Nephron (organoid): ENCODE measurements around the gene DGKQ.

Source experiments
- H3K27ac Mint-ChIP-seq, 3 experiments: 2 replicates each; pipeline ENCODE4 v1.8.0; 2020; ENCODE audit warnings: mixed read lengths in 3 of 3, mild to moderate bottlenecking in 2 of 3, moderate library complexity in 1 of 3
- H3K27me3 Mint-ChIP-seq: 2 replicates; pipeline ENCODE4 v1.8.0; 2021; ENCODE audit warnings: low read depth, mild to moderate bottlenecking, moderate library complexity, mixed read lengths
- H3K36me3 Mint-ChIP-seq: 2 replicates; pipeline ENCODE4 v1.8.0; 2020; ENCODE audit warnings: low read depth, mixed read lengths
- H3K4me1 Mint-ChIP-seq: 2 replicates; pipeline ENCODE4 v1.8.0; 2020; ENCODE audit warnings: mixed read lengths
- H3K4me3 Mint-ChIP-seq, 3 experiments: 2 replicates each; pipeline ENCODE4 v1.8.0; 2020; ENCODE audit warnings: mild to moderate bottlenecking in 3 of 3, mixed read lengths in 3 of 3, moderate library complexity in 2 of 3
- H3K9me3 Mint-ChIP-seq: 2 replicates; pipeline ENCODE4 v1.8.0; 2020; ENCODE audit warnings: mixed read lengths
- TF ChIP-seq, protein P1 (sequence below), 3 experiments: fragments of 200-600 bp; sonication (generic); IDR thresholded peaks; one replicate each; pipeline ENCODE4 v1.5.0; 2021; ENCODE audit warnings: antibody characterized with exemption in 3 of 3; ENCODE audit not compliant: unreplicated experiment in 3 of 3

The DGKQ gene

DNA sequence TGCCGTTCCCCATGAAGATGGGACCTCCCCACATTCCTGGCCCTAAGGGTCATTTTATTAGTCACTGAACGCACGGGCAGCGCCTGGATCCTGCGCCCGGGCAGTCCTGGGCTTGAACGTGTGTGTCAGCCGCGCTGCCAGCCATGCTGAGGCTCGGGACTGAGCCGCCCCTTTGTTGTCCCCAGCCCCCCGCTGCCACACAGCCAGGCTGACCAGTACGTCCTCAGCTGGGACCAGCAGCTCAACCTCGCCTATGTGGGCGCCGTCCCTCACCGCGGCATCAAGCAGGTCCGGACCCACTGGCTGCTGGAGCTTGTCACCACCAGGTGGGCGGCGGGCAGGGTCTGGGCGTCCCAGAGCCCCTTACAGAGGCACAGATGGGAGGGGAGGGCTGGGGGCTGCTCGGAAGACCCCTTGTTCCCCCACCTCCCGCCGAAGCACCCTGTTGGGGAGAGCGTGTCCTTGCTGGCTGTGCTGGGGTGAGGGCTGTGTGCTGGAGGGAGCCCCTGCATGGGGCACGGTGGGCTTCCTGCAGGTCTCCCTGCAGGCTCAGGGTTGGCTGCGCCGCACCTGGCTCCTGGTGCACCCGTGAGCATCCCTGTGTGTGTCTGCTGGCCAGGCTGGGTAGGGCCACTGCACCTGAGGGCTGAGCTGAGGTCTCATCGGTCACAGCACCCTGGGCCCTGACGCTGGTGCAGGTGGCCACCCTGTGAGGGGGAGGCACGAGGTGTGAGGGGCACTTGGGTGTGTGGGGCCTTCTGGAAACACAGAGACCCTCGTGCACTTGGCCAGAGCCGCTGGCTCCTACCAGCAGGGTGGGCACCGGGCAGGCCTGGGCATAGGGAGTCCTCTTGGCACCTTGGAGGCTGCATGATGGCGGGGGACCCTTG is 14.5 kb upstream of the DGKQ start:
- Mint-ChIP-seq H3K9me3 (no peaks in the 10 kb centered on the region), H3K27ac (no peak overlapping the region), H3K36me3 (no peaks in the 10 kb centered on the region), H3K4me3 (peak overlapping the region; percentile 83 to 84 (median 83)), H3K27me3 (no peaks in the 10 kb centered on the region), H3K4me1 (peaks cover 11% of the 10 kb centered on the region)
- TF ChIP-seq, protein P1, sequence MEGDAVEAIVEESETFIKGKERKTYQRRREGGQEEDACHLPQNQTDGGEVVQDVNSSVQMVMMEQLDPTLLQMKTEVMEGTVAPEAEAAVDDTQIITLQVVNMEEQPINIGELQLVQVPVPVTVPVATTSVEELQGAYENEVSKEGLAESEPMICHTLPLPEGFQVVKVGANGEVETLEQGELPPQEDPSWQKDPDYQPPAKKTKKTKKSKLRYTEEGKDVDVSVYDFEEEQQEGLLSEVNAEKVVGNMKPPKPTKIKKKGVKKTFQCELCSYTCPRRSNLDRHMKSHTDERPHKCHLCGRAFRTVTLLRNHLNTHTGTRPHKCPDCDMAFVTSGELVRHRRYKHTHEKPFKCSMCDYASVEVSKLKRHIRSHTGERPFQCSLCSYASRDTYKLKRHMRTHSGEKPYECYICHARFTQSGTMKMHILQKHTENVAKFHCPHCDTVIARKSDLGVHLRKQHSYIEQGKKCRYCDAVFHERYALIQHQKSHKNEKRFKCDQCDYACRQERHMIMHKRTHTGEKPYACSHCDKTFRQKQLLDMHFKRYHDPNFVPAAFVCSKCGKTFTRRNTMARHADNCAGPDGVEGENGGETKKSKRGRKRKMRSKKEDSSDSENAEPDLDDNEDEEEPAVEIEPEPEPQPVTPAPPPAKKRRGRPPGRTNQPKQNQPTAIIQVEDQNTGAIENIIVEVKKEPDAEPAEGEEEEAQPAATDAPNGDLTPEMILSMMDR (IDR thresholded peaks at IDR 0.05; ENCODE audit: unreplicated experiment in 3 of 3) = no peak

DNA sequence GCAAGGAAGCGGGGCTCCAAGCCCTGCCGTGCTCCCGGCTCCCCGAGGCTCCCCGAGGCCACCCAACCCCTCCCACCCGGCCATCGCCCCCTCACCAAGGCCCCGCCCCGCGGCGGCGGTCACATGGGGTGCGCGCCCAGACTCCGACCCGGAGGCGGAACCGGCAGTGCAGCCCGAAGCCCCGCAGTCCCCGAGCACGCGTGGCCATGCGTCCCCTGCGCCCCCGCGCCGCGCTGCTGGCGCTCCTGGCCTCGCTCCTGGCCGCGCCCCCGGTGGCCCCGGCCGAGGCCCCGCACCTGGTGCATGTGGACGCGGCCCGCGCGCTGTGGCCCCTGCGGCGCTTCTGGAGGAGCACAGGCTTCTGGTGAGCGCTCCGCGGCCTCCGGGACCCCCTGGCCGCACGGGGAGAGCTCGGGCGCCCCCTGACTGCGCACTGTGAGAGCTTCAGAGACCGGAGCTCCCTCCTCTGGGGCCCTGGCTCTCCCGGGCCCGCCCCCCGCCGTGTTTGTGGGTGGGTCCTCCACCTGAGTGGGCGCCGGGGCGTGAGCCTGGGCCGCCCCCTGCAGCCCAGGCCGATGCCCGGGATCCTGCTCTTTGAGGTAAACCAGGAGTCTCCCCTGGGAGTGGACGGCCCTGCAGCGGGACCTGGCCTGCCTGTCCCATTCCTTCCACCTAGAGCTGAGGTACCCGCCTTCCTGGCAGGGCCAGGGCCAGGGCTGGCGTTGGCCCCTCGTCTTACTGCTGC is 13.7 kb upstream of the DGKQ start, which contains the start of gene IDUA:
IDUA (plus strand) TSS at position 166 of the 745 bp plus-strand sequence; CDS start at position 207, 41 bp downstream.
- Mint-ChIP-seq H3K4me3 (peak within 1 kb of the TSS; percentile 93 to 96 (median 95)), H3K27me3 (no peaks in the 10 kb centered on the region), H3K9me3 (no peaks in the 10 kb centered on the region), H3K36me3 (no peaks in the 10 kb centered on the region), H3K4me1 (peaks cover 11% of the 10 kb centered on the region), H3K27ac (peak within 1 kb of the TSS; percentile 71 to 84 (median 79))
- TF ChIP-seq, protein P1 (IDR thresholded peaks at IDR 0.05; ENCODE audit: unreplicated experiment in 3 of 3) = peak; percentile 65 to 70 (median 67)

DNA sequence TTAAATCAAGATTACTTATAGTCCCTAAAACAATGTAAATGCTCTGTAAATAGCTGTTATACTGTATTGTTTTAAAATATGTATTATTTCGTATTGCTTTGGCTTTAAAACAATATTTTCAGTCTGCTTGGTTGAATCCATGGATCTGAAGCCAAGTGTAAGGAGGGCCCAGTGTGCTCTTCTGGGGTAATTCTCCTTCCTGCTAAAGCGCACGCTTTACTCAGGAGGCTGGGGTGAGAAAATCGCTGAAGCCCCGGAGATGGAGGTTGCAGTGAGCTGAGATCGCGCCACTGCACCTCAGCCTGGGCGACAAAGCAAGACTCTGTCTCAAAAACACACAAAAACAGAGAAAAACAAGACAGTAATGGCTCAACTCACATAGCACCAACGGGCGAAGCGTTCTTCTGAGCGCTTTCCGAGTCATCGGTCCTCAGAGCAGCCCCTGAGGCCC is 13.1 kb upstream of the DGKQ start:
- Mint-ChIP-seq H3K4me3 (peak overlapping the region; percentile 93 to 96 (median 95)), H3K4me1 (peaks cover 11% of the 10 kb centered on the region), H3K36me3 (no peaks in the 10 kb centered on the region), H3K27me3 (no peaks in the 10 kb centered on the region), H3K9me3 (no peaks in the 10 kb centered on the region), H3K27ac (peak overlapping the region; percentile 71 to 84 (median 79))
- TF ChIP-seq, protein P1 (IDR thresholded peaks at IDR 0.05; ENCODE audit: unreplicated experiment in 3 of 3) = no peak

DNA sequence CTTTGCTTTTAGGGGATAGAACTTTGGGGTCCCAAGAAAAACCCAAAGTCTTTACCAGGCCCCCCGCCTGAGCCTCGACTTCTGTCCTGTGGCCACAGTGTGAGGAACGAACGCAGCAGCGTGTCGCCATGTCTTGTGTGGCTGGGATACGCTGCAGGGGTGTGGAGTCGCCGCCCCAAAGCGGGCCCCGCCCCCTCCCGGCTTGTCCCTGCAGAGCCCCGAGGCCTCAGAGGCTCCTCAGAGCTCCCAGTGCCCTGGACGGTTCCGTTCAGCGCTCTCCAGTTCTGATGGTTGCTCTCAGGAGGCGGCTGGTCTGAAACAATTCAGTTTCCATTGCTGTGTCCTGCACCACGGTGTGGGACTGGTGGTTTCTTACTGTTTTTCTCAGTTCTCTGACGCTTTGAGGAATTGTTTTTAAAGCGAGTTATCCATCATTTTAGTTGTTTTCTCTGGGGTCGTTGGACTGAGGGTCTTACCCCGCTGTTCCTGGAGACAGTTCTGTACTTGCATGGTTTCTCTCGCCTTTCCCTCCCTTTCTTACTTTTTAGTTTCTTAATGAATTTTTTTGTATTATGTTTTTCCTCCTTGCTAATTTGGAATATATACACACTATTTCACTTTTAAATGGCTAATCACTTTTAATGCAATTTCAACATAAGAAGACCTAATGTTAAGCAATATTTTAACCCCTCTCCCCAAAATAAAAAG is 11.9 kb upstream of the DGKQ start:
- Mint-ChIP-seq H3K27me3 (no peaks in the 10 kb centered on the region), H3K27ac (no peak overlapping the region), H3K4me3 (peak overlapping the region; percentile 93 to 96 (median 95)), H3K4me1 (peaks cover 11% of the 10 kb centered on the region), H3K9me3 (no peaks in the 10 kb centered on the region), H3K36me3 (no peaks in the 10 kb centered on the region)
- TF ChIP-seq, protein P1 (IDR thresholded peaks at IDR 0.05; ENCODE audit: unreplicated experiment in 3 of 3) = no peak

DNA sequence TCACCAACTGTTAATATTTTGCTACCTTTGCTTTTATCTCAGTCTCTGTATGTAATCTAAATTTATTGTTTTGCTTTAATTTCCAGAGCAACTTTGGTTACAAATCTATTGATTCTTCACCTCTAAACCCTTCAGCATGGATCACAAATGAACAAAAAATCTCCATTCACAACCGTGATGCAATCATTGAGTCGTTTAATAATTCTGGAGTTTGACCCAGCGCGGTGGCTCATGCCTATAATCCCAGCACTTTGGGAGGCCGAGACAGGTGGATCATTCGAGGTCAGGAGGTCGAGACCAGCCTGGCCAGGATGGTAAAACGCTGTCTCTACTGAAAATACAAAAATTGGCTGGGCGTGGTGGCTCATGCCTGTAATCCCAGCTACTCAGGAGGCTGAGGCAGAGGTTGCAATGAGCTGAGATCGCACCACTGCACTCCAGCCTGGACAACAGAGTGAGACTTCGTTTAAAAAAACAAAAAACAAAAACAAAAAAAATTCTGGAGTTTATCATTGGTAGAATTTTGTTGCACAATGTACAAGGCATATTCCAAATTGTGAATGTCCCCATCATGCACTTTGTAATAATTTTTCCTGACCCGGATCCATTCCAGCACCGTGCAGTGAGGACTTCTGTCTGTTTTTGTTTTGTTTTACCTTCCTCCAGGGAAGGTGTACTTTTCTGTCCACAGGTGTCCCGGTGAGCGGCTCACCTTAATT is 11.1 kb upstream of the DGKQ start:
- TF ChIP-seq, protein P1 (IDR thresholded peaks at IDR 0.05; ENCODE audit: unreplicated experiment in 3 of 3) = no peak
- H3K27ac Mint-ChIP-seq = no peak overlapping the region
- peak overlapping the region in 2 of 3 experiments; percentile 11 to 48 for H3K4me3 Mint-ChIP-seq
- H3K9me3 Mint-ChIP-seq = no peaks in the 10 kb centered on the region
- peaks cover 11% of the 10 kb centered on the region for H3K4me1 Mint-ChIP-seq
- H3K27me3 Mint-ChIP-seq = no peaks in the 10 kb centered on the region
- H3K36me3 Mint-ChIP-seq = no peaks in the 10 kb centered on the region
